DMS53 (cell line): Measurements from ENCODE around the gene CDC123.
A peak's percentile ranks its signal among the peaks of the same experiment; 100 is the strongest.
"Not testable (repeated sequence)": the region's sequence is repeated elsewhere in the genome, so short reads cannot be mapped to it uniquely, and the experiment has no call there.

Experiments used
- DNase-seq: peaks from one replicate; lab custom pipeline; 2025; lab: John Stamatoyannopoulos, UW

The CDC123 gene

GRCh38 chr10:12235796-12236195 lies 39.8 kb downstream of the CDC123 start:
- DNase-seq: no peak

GRCh38 chr10:12237265-12238220 lies 41.6 kb downstream of the CDC123 start:
- DNase-seq: no peak

GRCh38 chr10:12238821-12239220 lies 42.8 kb downstream of the CDC123 start:
- DNase-seq: no peak

GRCh38 chr10:12241810-12242529 lies 46.0 kb downstream of the CDC123 start:
- no peak for DNase-seq

GRCh38 chr10:12243864-12244620 lies 48.1 kb downstream of the CDC123 start:
- no peak for DNase-seq

GRCh38 chr10:12250181-12250580 lies 54.2 kb downstream of the CDC123 start:
- no peak for DNase-seq

GRCh38 chr10:12250702-12251101 lies 54.7 kb downstream of the CDC123 start:
- not testable (repeated sequence) for DNase-seq

- no peak for DNase-seq
These were observed 55.6 kb downstream of the CDC123 start for GRCh38 chr10:12251581-12251980.

- peak; percentile 77 for DNase-seq
These were observed 57.0 kb downstream of the CDC123 start for GRCh38 chr10:12252882-12253546.

GRCh38 chr10:12255048-12255447 lies 59.1 kb downstream of the CDC123 start:
- no peak for DNase-seq

- DNase-seq: no peak
These were observed 64.0 kb downstream of the CDC123 start for GRCh38 chr10:12259988-12260387.

GRCh38 chr10:12262278-12262981 lies 66.4 kb downstream of the CDC123 start:
- DNase-seq: no peak

- peak; percentile 97 for DNase-seq
These were observed 68.4 kb downstream of the CDC123 start for GRCh38 chr10:12264204-12264940.

- no peak for DNase-seq
These were observed 73.1 kb downstream of the CDC123 start for GRCh38 chr10:12269056-12269455.

GRCh38 chr10:12271210-12271540 lies 75.2 kb downstream of the CDC123 start:
- no peak for DNase-seq

GRCh38 chr10:12277862-12278261 lies 81.9 kb downstream of the CDC123 start:
- DNase-seq: not testable (repeated sequence)

GRCh38 chr10:12279281-12279680 lies 83.3 kb downstream of the CDC123 start:
- no peak for DNase-seq

- no peak for DNase-seq
These were observed 91.8 kb downstream of the CDC123 start for GRCh38 chr10:12287772-12288171.

GRCh38 chr10:12297784-12298183 lies 101.8 kb downstream of the CDC123 start:
- not testable (repeated sequence) for DNase-seq

GRCh38 chr10:12299222-12299965 lies 103.4 kb downstream of the CDC123 start:
- no peak for DNase-seq
